SK-N-SH (cell line): ENCODE measurements around the gene SLC1A2.

ENCODE experiments used
- CTCF ChIP-seq: fragments of 200-600 bp; sonication (generic); IDR thresholded peaks from 2 replicates; pipeline ENCODE4 v1.6.1; 2017; ENCODE audit warnings: antibody characterized with exemption, mild to moderate bottlenecking, moderate library complexity
- FOXJ3 ChIP-seq: sonication (generic); formaldehyde crosslinking; IDR thresholded peaks from 2 replicates; pipeline ENCODE4 v1.5.1; 2020; ENCODE audit warnings: mild to moderate bottlenecking, missing genetic modification reagents

GRCh38 chr11:35230388-35230787, 189.0 kb downstream of the SLC1A2 start:
- no peak for TF ChIP-seq CTCF
- no peak for TF ChIP-seq FOXJ3 (CRISPR knock-in tag)
